ENCODE data around the gene PLCD1. TPM values are rescaled to one million over a fixed set of nuclear protein-coding genes. Genes with fewer than 3 reads are reported as not detected.
"Not testable (repeated sequence)": the region's sequence is repeated elsewhere in the genome, so short reads cannot be mapped to it uniquely, and the experiment has no call there.

PLCD1 gene
- total RNA-seq, 1 donor from 2014 or later = 36.9 TPM

DNA sequence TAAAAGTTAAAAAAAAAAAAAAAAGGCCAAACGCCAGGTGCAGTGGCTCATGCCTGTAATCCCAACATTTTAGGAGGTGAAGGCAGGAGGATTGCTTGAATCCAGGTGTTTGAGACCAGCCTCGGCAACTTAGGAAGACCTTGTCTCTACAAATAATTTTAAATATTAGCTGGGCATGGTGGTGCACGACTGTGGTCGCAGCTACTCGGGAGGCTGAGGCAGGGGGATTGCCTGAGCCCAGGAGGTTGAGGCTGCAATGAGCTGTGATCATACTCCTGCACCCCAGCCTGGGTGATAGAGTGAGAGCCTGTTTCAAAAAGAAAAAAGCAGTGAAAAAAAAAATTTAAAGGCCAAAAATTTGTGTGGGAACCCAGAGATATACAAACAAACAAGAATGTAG is 6.8 kb upstream of the PLCD1 start:
- TF ChIP-seq, protein P1, sequence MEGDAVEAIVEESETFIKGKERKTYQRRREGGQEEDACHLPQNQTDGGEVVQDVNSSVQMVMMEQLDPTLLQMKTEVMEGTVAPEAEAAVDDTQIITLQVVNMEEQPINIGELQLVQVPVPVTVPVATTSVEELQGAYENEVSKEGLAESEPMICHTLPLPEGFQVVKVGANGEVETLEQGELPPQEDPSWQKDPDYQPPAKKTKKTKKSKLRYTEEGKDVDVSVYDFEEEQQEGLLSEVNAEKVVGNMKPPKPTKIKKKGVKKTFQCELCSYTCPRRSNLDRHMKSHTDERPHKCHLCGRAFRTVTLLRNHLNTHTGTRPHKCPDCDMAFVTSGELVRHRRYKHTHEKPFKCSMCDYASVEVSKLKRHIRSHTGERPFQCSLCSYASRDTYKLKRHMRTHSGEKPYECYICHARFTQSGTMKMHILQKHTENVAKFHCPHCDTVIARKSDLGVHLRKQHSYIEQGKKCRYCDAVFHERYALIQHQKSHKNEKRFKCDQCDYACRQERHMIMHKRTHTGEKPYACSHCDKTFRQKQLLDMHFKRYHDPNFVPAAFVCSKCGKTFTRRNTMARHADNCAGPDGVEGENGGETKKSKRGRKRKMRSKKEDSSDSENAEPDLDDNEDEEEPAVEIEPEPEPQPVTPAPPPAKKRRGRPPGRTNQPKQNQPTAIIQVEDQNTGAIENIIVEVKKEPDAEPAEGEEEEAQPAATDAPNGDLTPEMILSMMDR (conservative IDR thresholded peaks at IDR 0.05) = no peak

GRCh38 chr3:38034335-38034734 is 4.9 kb upstream of the PLCD1 start:
- not testable (repeated sequence) for H3K9me3 Mint-ChIP-seq; H3K4me1 Mint-ChIP-seq; H3K36me3 Mint-ChIP-seq (ENCODE audit: low read depth); H3K4me3 Mint-ChIP-seq; DNase-seq (ENCODE audit: low read depth, low spot score); H3K27ac Mint-ChIP-seq (ENCODE audit: unreplicated experiment)
- peaks cover 14% of the 10 kb centered on the region for H3K27me3 Mint-ChIP-seq (ENCODE audit: low read depth)

More for the DNA sequence above, 6.8 kb upstream of the PLCD1 start:
- H3K27me3 Mint-ChIP-seq (ENCODE audit: low read depth) = peaks cover 25% of the 10 kb centered on the region
- H3K4me1 Mint-ChIP-seq = peaks cover 16% of the 10 kb centered on the region
- H3K4me3 Mint-ChIP-seq = no peak overlapping the region
- H3K27ac Mint-ChIP-seq (ENCODE audit: unreplicated experiment) = no peak overlapping the region
- no peaks in the 10 kb centered on the region for H3K36me3 Mint-ChIP-seq (ENCODE audit: low read depth)
- no peaks in the 10 kb centered on the region for H3K9me3 Mint-ChIP-seq
- no peak for DNase-seq (ENCODE audit: low read depth, low spot score)

- not testable (repeated sequence) for H3K9me3 Mint-ChIP-seq; DNase-seq (ENCODE audit: low read depth, low spot score); H3K27ac Mint-ChIP-seq (ENCODE audit: unreplicated experiment); H3K4me1 Mint-ChIP-seq; H3K36me3 Mint-ChIP-seq (ENCODE audit: low read depth); H3K27me3 Mint-ChIP-seq (ENCODE audit: low read depth)
- peak overlapping the region; percentile 42 for H3K4me3 Mint-ChIP-seq
These were observed 4.1 kb upstream of the PLCD1 start for GRCh38 chr3:38033586-38033985.

GRCh38 chr3:38032328-38032865 is 3.0 kb upstream of the PLCD1 start:
- no peak overlapping the region for H3K27ac Mint-ChIP-seq (ENCODE audit: unreplicated experiment)
- H3K9me3 Mint-ChIP-seq = no peaks in the 10 kb centered on the region
- no peak for DNase-seq (ENCODE audit: low read depth, low spot score)
- H3K27me3 Mint-ChIP-seq (ENCODE audit: low read depth) = peaks cover 17% of the 10 kb centered on the region
- TF ChIP-seq, protein P1 (conservative IDR thresholded peaks at IDR 0.05) = no peak
- H3K36me3 Mint-ChIP-seq (ENCODE audit: low read depth) = no peaks in the 10 kb centered on the region
- H3K4me3 Mint-ChIP-seq = peak overlapping the region; percentile 45
- H3K4me1 Mint-ChIP-seq = peaks cover 10% of the 10 kb centered on the region

- H3K27me3 Mint-ChIP-seq (ENCODE audit: low read depth) = peaks cover 17% of the 10 kb centered on the region
- peak overlapping the region; percentile 91 for H3K4me3 Mint-ChIP-seq
- H3K36me3 Mint-ChIP-seq (ENCODE audit: low read depth) = no peaks in the 10 kb centered on the region
- no peak for DNase-seq (ENCODE audit: low read depth, low spot score)
- TF ChIP-seq, protein P1 (conservative IDR thresholded peaks at IDR 0.05) = no peak
- H3K27ac Mint-ChIP-seq (ENCODE audit: unreplicated experiment) = no peak overlapping the region
- peaks cover 10% of the 10 kb centered on the region for H3K4me1 Mint-ChIP-seq
- no peaks in the 10 kb centered on the region for H3K9me3 Mint-ChIP-seq
These were observed 1.9 kb upstream of the PLCD1 start for GRCh38 chr3:38031022-38031994.

DNA sequence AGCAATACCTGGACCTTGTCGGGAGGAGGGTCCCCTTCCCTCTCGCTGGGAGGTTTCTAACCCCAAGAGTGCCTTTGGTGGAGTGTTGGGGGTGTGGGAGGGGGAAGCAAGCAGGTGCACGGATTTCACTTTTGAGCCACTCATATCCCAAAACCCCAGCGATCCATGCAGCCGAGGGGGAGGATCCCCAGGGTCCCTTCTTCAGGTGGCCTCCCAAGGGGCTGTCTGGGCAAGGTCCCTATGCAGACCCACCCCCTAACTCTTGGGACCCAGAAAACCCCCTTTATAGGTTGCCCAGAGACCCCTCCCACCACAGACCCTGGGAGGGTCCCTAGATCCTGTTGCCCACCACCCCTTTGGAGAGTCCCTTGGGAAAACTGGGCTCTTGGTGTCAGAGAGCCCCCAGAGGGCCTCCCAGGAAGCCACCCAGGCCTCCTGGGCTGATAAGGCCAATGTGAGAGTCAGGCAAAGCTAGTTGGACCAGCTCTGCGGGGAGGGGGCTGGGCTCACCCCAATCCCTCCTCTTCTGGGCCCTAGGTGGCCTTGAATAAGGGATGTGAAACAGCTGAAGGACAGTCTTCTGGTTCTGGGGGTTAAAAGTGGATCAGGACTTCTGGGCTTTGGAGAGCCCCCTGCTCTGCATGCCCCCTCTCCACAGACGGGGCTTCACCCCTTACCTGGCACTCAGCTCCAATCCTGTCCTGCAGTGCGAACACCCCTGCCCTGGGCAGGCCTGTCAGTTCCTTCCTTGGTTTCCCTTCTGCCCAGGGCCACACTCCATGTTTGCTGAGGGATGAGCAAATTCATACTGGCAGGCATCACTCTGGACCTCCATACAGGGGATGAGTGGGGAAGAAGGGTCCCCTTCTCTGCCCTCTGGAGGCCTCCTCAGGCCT is 932 bp upstream of the PLCD1 start:
- no peak overlapping the region for H3K27ac Mint-ChIP-seq (ENCODE audit: unreplicated experiment)
- no peaks in the 10 kb centered on the region for H3K9me3 Mint-ChIP-seq
- peaks cover 17% of the 10 kb centered on the region for H3K27me3 Mint-ChIP-seq (ENCODE audit: low read depth)
- H3K4me1 Mint-ChIP-seq = peaks cover 16% of the 10 kb centered on the region
- TF ChIP-seq, protein P1 (conservative IDR thresholded peaks at IDR 0.05) = no peak
- H3K36me3 Mint-ChIP-seq (ENCODE audit: low read depth) = no peaks in the 10 kb centered on the region
- peak overlapping the region; percentile 91 for H3K4me3 Mint-ChIP-seq
- no peak for DNase-seq (ENCODE audit: low read depth, low spot score)

All from neural crest cell (in vitro differentiated cells).